SKM-1 (cell line): ENCODE results near the gene AXIN2.

Experiments
- DNase-seq: peaks from one replicate; lab custom pipeline; 2025; ENCODE audit not compliant: unreplicated experiment; lab: John Stamatoyannopoulos, UW

Gene AXIN2, protein sequence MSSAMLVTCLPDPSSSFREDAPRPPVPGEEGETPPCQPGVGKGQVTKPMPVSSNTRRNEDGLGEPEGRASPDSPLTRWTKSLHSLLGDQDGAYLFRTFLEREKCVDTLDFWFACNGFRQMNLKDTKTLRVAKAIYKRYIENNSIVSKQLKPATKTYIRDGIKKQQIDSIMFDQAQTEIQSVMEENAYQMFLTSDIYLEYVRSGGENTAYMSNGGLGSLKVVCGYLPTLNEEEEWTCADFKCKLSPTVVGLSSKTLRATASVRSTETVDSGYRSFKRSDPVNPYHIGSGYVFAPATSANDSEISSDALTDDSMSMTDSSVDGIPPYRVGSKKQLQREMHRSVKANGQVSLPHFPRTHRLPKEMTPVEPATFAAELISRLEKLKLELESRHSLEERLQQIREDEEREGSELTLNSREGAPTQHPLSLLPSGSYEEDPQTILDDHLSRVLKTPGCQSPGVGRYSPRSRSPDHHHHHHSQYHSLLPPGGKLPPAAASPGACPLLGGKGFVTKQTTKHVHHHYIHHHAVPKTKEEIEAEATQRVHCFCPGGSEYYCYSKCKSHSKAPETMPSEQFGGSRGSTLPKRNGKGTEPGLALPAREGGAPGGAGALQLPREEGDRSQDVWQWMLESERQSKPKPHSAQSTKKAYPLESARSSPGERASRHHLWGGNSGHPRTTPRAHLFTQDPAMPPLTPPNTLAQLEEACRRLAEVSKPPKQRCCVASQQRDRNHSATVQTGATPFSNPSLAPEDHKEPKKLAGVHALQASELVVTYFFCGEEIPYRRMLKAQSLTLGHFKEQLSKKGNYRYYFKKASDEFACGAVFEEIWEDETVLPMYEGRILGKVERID

DNA sequence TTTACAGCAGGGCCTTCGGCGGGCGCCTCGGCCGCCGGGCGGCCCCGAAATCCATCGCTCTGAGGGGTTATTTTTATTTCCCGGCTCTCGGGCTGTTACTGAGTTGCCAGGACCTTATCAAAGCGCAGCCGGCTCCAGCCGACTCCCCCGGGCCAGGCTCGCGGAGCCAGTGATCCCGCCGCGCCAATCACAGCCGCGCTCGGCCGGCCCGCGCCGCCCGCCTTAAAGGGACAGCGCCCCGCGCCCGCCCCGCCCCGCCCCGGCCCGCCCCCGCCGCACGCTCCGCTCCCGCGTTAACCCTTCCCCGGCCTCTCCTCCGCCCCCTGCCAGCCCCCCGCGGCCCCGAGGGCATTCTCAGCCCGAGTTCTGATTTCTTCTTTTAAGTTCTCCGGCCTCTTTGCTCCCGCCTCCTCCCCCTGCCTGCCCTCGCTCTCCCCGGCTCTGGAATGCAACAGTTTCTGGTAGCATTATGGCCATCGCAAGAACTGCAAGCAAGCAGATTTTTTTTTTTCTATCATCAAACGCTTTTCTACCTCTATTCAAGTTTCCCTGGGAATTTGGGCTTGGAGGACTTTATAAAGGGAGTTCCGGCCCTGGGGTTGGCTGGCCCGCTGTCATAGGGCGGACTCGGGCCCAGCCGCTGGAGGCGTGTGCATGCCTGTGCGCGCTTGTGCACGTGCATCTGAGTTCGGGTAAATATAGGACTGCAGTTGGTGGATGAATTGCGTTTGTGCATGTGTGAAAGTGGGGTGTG, at the start of gene AXIN2:
AXIN2 (minus strand) TSS at position 197 of the 754 bp plus-strand sequence. CDS start 3,028 bp downstream, outside the sequence.
- peak; percentile 30 for DNase-seq

DNA sequence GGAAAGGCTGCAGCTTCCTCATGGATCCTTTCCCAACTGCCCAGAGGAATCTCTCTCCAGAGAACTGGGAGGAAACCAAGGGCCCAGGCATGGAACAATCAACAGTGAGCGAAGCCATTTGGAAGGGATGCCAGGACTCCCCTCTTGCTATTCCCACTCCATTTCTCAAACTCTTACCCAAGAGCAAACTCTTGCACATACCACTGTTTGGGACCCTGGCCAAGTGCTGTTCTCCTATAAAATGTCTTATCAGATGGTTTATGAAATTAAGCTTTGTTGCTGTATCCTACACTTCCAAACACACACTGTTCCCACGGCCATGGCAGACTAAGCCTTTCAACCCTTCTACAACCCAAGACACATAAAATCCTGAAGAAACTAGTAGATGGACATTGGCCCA, 48.3 kb upstream of the AXIN2 start:
- DNase-seq = no peak

DNA sequence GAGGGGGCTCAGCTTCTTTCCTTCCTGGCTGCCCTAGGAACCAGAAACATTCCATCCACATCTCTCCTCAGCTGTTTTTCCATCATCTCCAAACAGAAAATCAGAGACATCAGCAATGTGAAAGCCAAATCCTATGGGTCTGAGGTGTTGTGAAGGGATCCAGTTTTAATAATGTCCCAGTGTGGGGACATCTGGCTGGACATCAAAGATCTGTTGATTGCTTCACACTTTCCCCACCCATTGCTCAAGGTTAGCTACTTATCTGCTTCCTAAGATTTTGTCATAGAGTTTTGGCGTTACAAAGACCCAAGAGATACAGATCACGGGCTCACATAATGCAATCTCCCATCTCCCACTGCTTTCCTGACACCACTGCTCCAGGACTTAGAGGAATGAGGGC, 47.8 kb upstream of the AXIN2 start:
- no peak for DNase-seq

DNA sequence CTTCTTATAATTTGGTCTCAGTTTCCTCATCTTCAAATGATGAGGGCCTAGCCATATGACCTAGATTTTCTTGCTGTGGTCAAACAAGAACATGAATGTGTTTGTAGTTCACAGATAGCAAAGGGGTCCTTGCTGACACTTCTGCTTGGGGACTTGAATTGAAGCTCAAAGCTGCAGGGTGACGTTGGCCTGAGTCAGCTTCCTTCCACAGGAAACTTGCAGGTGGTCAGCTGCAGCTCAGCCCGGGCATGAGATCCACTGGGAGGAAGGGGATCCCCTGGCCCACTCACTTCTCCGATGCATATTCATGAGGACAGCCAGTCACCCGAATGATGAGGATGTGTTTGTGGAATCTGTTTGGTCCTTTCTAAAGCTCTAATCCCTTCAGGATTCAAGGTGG, 42.6 kb upstream of the AXIN2 start:
- DNase-seq = no peak

DNA sequence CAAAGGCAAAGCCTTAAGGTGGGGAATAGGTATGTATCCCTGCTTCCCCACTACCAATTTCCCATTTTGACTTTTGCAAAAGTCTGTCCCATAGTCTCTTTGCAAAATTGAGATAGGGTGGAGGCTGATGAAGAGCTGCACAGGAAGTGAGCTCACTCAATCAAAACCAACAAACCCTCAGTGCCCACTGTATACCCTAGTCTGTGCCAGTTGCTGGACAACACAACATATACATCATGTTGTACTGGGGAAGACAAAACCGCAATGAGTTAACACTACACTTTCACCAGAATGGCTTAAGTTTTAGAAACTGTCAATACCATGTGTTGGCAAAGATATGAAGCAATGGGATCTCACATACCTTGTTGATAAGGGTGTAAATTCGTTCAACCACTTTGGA, 40.4 kb upstream of the AXIN2 start:
- no peak for DNase-seq

DNA sequence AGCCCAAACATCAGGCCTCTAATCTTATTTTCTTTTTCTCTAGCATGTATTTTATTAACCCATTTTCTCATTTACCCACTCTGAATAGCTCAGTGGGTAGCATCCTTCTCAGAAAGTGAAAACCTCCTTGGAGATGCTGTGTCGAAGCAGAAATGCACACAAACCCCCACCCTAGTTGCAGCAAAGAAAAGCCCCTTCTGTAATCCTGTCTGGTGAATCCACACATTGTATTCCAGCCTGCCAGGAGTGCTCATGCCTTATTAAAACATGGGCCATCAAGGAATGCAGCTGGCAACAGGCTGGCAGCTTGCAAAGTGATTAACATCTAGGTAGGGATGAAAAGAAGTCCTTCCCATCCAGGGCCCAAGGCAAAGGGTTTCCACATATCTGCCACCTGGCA, 39.7 kb upstream of the AXIN2 start:
- DNase-seq = no peak

DNA sequence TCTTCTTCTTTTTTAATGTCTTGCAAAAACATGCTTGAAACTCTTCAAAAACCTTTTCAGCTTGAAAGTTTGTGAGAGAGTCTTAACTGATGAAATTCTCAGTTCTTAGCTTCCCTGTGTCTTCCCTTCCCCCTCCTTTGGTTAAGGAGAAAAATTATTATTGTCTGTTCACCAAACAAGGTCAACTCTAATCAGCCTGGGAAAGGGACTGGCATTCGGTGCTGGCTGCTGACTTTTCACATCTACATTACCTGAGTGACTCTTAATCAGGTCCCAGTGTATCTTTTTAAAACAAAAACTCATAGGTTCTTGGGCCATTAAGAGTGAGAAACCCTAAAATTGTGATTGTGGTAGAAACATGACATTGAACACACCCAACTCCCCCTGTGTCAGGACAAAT, 39.1 kb upstream of the AXIN2 start:
- DNase-seq = no peak

DNA sequence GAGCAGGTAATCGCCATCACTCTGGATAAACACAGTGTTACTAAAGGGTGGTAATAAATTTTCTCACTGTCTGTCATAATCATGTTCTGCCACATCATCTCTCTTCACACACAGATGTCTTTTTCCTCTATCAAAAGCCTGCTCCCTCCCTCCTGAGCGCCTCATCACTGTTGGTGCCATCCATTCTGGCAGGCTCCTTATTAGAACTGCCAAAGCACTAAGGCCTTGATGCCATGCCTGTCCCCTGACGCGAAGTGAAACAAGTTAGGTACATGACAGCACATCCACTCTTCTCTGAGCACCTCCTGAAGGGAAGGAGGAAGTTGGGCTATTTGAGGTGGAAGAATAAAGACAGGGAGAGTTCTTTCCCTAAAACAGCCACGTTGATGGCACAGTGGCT, 38.2 kb upstream of the AXIN2 start:
- DNase-seq = no peak

DNA sequence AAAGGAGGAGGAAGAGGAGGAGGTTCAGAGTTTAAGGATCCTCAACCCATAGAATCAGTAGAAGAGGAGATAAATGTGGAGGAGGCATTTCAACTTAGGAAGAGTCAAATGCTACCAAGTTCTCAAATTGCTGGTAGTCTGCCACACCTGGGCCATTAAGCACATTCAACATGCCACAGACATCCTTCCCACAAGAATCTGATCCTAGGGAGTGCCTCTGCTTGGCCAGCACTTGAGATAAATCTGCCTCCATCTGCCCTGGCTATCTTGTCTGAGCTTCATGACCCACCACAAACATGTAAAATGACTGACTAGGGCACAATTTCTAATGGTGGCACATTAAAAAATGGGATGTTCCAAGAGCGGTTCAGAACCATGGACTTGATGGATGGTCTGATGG, 37.3 kb upstream of the AXIN2 start:
- DNase-seq = no peak

DNA sequence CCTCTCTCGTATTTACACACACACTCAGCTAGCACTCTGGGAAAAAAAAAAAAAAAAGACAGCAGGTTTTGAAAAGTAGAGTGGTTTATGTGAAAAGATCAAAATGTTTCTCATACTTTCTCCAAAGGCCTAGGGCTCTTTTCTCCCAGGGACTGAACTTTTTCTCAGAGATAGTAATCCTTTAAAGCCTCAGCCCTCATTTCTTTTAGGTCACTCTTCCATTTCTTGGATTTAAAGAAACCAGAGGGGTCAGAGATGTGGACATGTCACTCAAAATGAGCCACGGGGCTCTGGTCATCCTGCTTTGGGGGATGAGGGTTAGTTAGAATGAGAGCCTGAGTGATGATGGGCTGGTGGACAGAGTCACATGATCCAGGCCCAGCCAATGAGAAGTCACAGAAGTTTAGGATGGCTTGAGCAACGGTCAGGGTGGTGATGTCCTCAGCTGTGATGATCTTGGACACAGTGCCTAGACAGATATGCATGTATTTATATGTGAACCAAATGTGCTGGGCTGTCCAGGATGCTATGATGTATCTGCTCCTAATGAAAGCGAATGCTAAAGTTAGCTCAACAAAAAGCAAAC, 33.7 kb upstream of the AXIN2 start:
- no peak for DNase-seq

DNA sequence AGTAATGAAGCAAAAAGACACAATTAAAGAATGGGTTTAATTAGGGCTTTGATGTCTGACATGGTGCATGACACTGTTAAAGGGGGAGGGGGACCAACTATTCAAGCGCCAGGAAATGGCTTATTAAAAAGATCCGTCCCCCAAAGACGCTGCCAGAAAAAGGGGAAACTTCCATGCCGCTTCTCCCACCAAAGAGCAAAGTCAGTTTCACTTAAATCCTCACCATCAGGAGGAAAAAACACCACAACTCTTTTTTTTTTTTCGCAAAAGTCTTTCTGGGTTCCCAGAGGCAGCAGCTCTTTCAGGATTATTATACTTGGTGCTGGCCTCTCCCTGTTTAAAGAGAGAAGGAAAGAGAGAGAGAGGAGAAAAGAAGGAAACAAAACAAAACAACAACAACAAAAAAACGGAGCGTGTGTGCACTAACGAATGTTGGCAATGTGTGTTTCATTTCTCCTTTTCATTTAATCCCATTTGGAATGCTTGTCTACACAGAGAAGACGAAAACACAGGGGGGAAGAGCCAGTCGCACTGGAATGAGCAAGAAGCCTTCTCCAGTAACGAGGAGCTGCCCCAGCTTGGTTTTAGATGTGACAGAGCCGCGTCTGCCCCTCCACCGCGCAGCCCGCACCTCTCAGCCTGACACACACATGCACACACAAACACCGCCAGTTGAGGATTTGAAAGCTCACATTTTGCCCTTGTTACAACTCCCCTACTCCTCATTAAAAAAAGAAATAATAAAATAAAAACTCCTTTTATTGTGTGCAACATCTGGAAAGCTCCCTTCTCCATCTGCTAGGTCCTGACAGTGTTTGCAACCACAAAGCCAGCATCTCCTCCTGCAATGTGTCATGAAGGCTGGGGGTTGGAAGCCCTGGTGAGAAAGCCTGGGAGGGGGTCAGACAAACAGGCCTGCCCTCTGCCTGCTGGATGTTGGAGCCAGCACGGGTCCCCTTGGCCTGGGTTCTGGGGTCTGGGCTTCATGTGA, 32.7 kb upstream of the AXIN2 start:
- DNase-seq = no peak

DNA sequence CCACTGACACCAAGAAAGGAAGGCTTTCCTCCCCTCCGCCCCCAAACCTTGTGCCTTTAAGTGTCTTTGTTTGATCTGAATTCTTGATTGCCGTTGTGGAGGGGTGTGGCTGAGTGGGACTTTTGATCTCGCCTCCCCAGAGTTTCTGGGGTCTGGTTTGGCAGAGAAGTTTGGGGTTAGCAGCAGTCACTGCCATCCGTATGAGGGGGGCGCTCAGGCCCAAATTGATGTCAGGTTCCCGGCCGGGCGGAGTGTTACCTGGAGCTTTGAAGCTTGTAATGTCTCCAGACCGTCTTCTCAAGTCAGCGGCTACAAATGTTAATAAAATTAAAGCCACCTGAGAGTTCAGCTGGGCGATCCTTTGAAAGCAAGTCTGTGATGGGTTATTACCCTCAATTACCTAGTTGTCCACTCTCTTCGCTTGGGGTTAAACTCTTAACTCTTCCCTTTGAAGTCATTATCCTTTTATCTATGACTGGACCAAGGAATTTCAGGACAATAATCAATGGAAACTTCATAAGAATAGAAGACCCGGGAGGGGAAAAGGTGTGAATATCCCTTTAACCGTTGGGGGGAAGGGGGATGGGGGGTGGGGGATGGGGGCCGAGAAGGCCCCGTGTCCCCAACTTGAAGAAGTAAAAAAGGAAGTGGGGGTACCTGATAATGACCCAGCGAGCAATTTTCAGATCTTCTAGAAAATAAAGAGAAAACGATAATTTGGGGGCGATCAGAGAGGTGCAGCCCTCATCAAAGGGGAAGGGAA, 31.8 kb upstream of the AXIN2 start:
- DNase-seq = no peak

DNA sequence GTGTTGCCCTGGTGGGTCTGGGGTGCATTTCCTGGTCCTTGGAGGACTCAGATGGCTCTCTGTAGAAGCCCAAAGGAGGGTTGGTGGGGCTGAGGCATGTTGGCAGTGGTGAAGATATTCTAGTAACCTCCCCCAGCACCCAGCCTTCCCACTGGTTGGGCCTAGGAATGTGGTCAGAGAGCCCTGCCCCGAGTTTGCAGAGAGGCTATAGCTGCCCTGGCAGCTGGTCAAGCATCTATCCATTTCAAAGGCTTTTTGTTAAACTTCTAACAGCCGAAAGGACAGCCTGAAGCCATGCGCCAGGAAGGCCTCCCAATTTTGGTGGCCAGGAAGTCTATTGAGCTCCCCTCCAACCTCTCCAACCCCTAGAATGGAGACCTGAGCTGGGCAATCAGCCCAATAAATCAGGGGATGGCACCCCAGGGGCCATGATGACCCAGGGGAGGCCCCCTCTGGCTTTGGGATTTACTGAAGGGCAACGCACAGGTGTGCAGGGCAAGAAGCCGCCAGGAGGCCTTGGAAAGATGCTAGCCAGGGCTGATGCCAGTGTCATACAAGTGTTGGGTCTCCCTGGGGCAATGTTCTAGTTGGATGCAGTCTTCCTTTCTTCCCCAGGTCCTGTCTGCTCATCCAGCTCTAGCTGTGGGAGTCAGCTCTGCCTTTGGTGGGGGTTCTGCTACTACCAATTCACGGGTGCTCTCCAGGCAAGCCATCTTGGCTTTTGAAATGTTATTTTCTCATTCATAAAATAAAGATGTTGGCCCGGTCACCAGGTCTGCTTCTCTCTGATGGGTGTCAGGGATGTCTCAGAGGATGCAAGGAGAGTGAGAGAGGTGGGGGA, 30.9 kb upstream of the AXIN2 start:
- no peak for DNase-seq

DNA sequence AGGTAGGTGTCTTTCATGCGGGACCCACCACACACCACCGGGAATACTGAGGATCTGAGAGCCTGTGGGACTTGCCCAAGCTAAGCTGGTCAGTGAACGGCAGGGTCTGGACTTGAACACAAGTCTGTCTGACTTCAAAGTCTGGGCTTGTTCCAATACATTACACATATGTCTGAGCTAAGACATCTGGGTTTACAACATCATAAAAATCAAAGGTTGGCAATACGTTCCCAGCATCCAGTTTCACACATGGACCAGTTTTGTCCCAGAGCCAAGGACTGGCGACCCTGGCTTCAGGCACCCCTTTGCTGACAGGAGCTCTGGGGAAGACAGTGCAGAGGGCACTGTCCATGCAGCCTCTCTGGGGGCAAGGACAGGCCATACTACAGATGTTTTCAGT, 27.9 kb upstream of the AXIN2 start:
- no peak for DNase-seq

DNA sequence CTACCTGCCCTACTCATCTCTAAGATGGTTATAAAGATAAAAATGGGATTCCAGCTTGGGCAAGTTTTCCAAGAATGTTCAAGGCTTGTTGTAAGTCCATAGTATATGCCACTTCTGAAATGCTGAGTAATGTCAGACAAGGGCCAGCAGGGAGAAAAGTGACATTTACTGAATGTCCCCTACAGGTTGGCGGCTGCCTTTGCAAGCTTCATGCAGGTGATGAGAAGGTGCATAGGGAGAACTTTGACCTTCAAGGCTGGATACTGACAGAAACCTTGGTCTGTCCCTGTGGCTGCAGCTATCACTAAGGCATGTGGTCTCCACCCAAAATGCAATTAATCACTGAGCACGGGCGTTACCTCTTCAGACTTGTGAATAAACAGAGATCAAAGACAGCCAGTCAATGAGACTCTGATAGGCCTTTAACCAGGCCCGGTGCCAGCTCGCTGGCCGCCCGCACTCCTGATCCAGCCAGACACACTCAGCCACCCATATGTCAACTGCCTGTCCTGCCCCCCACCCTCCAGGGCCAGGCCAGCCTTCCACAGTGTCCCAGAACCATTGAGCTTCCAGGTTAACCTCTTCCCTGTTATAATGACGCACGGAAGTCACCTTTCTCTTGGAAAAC, 26.8 kb upstream of the AXIN2 start:
- no peak for DNase-seq

DNA sequence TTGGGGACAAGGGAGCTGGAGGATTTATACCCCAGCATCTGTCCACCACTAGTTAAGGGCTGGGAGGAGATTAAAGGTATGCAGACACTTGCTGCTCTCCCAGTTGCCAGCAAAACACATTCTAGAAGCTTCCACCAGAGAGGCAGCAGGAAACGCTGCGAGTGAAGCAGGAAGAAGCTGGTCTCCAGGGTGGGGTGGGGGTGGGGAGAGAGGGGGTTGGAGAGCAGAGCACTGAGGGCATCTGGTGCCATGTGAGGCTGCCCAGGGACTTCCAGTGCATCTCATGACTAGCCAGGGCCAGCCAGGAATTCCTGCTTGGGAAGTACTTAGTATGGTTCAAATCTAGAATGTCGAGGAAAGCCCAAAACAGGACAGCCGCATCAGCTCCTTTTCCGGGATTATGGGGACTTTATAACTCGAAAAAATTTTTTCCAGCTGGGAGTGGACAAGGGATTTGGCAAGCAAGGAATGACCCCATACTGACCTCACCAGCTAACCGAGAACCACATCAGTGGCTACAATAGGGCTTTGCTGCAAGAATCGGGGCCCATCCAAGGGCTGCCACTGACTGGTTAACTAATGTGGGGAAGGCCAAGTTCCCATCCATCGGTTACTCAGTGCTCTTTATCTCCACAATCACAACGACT, 26.2 kb upstream of the AXIN2 start:
- no peak for DNase-seq

DNA sequence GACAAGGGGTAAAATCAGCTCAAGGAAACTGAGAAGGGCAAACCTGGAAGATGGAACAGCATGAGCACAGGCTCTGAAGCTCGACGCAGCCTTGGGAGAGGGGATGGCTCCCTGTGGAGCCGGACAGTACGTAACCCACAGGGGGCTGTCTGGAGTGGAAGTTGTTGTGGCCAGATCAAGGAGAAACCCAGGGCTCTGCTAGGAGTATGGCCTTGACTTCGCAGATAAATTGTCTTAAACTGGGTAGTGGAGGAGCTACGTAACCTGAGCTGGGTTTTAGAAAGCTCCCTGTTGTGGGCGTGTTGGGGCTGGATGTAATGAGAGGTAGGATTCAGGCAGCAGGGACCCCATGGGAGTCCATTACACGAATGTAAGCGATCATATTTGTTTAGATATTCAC, 25.5 kb upstream of the AXIN2 start:
- no peak for DNase-seq
